Endothelial cell of umbilical vein (primary cell): ENCODE data around the gene CCDC9B. TPM values are rescaled to one million over a fixed set of nuclear protein-coding genes. Genes with fewer than 3 reads are reported as not detected.

Source experiments
- BruUV-seq: library from RNA; stranded (reverse); fragments of 400-500 nt; replicated peaks from 2 replicates; lab custom pipeline; 2021; lab: Mats Ljungman, UMichigan
- CTCF ChIA-PET: fragments of 300-600, 350-600 bp; sonication (Branson Sonifier 250); formaldehyde crosslinking; loops from one replicate; lab custom pipeline; 2021; ENCODE audit warnings: antibody characterized with exemption, inconsistent platforms; lab: Charles Lee
- POLR2A ChIA-PET: fragments of 300-600, 350-600 bp; sonication (Branson Sonifier 250); formaldehyde crosslinking; loops from one replicate; lab custom pipeline; 2021; ENCODE audit warnings: antibody characterized with exemption, inconsistent platforms; lab: Charles Lee
- DNase-seq: peaks from one replicate; pipeline ENCODE4 v3.0.0-alpha.2; 2011; ENCODE audit warnings: low read depth, low spot score
- FAIRE-seq: peaks from 2 replicates; lab custom pipeline; 2011; peaks lifted over from hg19 to GRCh38; lab: Jason Lieb, UNC
- H2AFZ ChIP-seq: 2 replicates; pipeline ENCODE4 v1.6.0; 2012; ENCODE audit warnings: low read depth, low read length, control low read depth, inconsistent platforms
- H3K27ac ChIP-seq: 2 replicates; pipeline ENCODE4 v1.5.1; 2011; ENCODE audit warnings: low read depth, mild to moderate bottlenecking, control low read depth, low read length, moderate library complexity; ENCODE audit not compliant: insufficient read depth
- H3K27me3 ChIP-seq, 2 experiments: 2 replicates each; pipeline versions ENCODE4 v1.6.0 to v1.6.1; 2011; ENCODE audit warnings: low read length in 2 of 2, mixed read lengths in 1 of 2; ENCODE audit not compliant: control insufficient read depth in 2 of 2, insufficient read depth in 2 of 2
- H3K36me3 ChIP-seq, 2 experiments: 2 replicates in 1 of 2; 3 replicates in 1 of 2; pipeline ENCODE4 v1.5.1; 2011; ENCODE audit warnings: low read length in 2 of 2, mild to moderate bottlenecking in 1 of 2, moderate library complexity in 1 of 2; ENCODE audit not compliant: control insufficient read depth in 2 of 2, insufficient read depth in 2 of 2; ENCODE audit errors: extremely low read depth in 1 of 2
- H3K4me1 ChIP-seq: 3 replicates; pipeline ENCODE4 v1.5.1; 2011; ENCODE audit warnings: mild to moderate bottlenecking, low read length; ENCODE audit not compliant: control insufficient read depth, insufficient read depth; ENCODE audit errors: extremely low read depth
- H3K4me2 ChIP-seq: 2 replicates; pipeline ENCODE4 v1.6.1; 2011; ENCODE audit warnings: low read length, control low read depth, mixed read lengths; ENCODE audit not compliant: insufficient read depth
- H3K4me3 ChIP-seq, 3 experiments: fragments of 200-600 bp in 1 of 3; sonication (generic), shearing (Covaris generic) in 1 of 3; replicated peaks in 1 of 3; 2 replicates each; pipeline ENCODE4 v1.5.1; 2011 to 2016; ENCODE audit warnings: control low read depth in 3 of 3, low read length in 3 of 3, mild to moderate bottlenecking in 2 of 3, inconsistent platforms in 1 of 3, low read depth in 1 of 3, moderate library complexity in 1 of 3; ENCODE audit not compliant: insufficient read depth in 1 of 3
- H3K79me2 ChIP-seq: 2 replicates; pipeline ENCODE4 v1.6.0; 2012; ENCODE audit warnings: low read length, inconsistent platforms; ENCODE audit not compliant: control insufficient read depth, insufficient read depth
- H3K9ac ChIP-seq: replicated peaks from 2 replicates; pipeline ENCODE3; 2011; ENCODE audit warnings: low read length, control low read depth; ENCODE audit not compliant: insufficient read depth; ENCODE audit errors: extremely low read depth
- H3K9me1 ChIP-seq: replicated peaks from 3 replicates; pipeline ENCODE4 v1.6.0; 2011; ENCODE audit warnings: mild to moderate bottlenecking, low read length; ENCODE audit not compliant: control insufficient read depth, insufficient read depth; ENCODE audit errors: extremely low read depth
- H3K9me3 ChIP-seq: replicated peaks from 2 replicates; pipeline ENCODE4 v1.5.1; 2012; ENCODE audit warnings: low read length, inconsistent platforms; ENCODE audit not compliant: control insufficient read depth, insufficient read depth
- H4K20me1 ChIP-seq: replicated peaks from 2 replicates; pipeline ENCODE3; 2011; ENCODE audit warnings: mild to moderate bottlenecking, low read length; ENCODE audit not compliant: control insufficient read depth, insufficient read depth; ENCODE audit errors: extremely low read depth
- EZH2 ChIP-seq: IDR thresholded peaks from 2 replicates; pipeline ENCODE4 v1.6.1; 2012; ENCODE audit warnings: borderline replicate concordance, low read depth, mild to moderate bottlenecking, moderate library complexity, low read length, inconsistent platforms; ENCODE audit not compliant: severe bottlenecking
- FOS ChIP-seq: IDR thresholded peaks from 2 replicates; pipeline ENCODE4 v1.6.1; 2011; ENCODE audit warnings: mild to moderate bottlenecking, low read length, moderate library complexity, borderline replicate concordance; ENCODE audit not compliant: insufficient read depth
- GATA2 ChIP-seq: IDR thresholded peaks from 2 replicates; pipeline ENCODE4 v1.7.0; 2011; ENCODE audit warnings: low read depth, mild to moderate bottlenecking, moderate library complexity, mixed read lengths, low read length; ENCODE audit not compliant: insufficient read length, insufficient read depth
- JUN ChIP-seq: IDR thresholded peaks from 2 replicates; pipeline ENCODE4 v1.6.1; 2011; ENCODE audit warnings: borderline replicate concordance, low read depth; ENCODE audit not compliant: insufficient read length, insufficient read depth
- MAX ChIP-seq: IDR thresholded peaks from 2 replicates; pipeline ENCODE4 v1.6.1; 2011; ENCODE audit not compliant: insufficient read depth, insufficient read length
- MYC ChIP-seq: IDR thresholded peaks from one replicate; pipeline ENCODE4 v1.6.1; 2011; ENCODE audit warnings: mild to moderate bottlenecking, low read depth, low read length
- POLR2A ChIP-seq: IDR thresholded peaks from 2 replicates; pipeline ENCODE4 v1.6.1; 2012; ENCODE audit warnings: low read depth, mild to moderate bottlenecking, control low read depth, low read length
- dilution Hi-C: fragments of 300-500 bp; cut with MboI; formaldehyde crosslinking; loops from one replicate; pipeline ENCODE4 v1.15.0; 2019; ENCODE audit warnings: low sequenced_read_pairs; ENCODE audit not compliant: extremely low pct_ligation_motif_present
- intact Hi-C: fragments of 100-400 bp; cut with micrococcal nuclease; formaldehyde crosslinking; loops from one replicate; pipeline ENCODE4 v1.10.0; 2022
- polyA plus RNA-seq, 4 experiments: library from polyadenylated mRNA; depleted of rRNA in 3 of 4; stranded (reverse) in 3 of 4; unstranded in 1 of 4; fragments of >200 nt; gene quantifications; 2 replicates each; pipeline versions ENCODE4 v1.2.1 to v1.2.3, GENCODE V29; 2011 to 2012; ENCODE audit warnings: missing spikeins in 1 of 4
- total RNA-seq: library from RNA; stranded (reverse); gene quantifications from 2 replicates; pipeline ENCODE4 v1.2.3, GENCODE V29; 2021
- TF ChIP-seq, protein P1 (sequence below), 2 donors: IDR thresholded peaks; 1 replicate in 1 of 2; 2 replicates in 1 of 2; pipeline ENCODE4 v1.5.1; 2011; ENCODE audit warnings: low read length in 2 of 2, mild to moderate bottlenecking in 2 of 2, moderate library complexity in 2 of 2, control low read depth in 1 of 2, inconsistent platforms in 1 of 2, low read depth in 1 of 2; ENCODE audit not compliant: insufficient read depth in 1 of 2; ENCODE audit errors: extremely low read depth in 1 of 2

The CCDC9B gene
- total and polyA plus RNA-seq, 2 donors (not counting 3 experiments of a cell fraction or from before 2014, with no cell fraction given) = 7.6 to 46.0 TPM

GRCh38 chr15:40386480-40386879 lies 45.7 kb upstream of the CCDC9B start:
- Histone ChIP-seq H3K79me2 (peaks cover 29% of the 10 kb centered on the region), H3K27ac (no peak overlapping the region), H3K9me3 (no peaks in the 10 kb centered on the region), H3K4me1 (peaks cover 14% of the 10 kb centered on the region), H3K36me3 (peaks cover 15 to 21% of the 10 kb centered on the region in 2 experiments), H3K4me2 (no peak overlapping the region), H3K4me3 (no peak overlapping the region), H3K9me1 (no peaks in the 10 kb centered on the region), H3K27me3 (no peaks in the 10 kb centered on the region), H3K9ac (no peak overlapping the region), H2AFZ (no peak overlapping the region), H4K20me1 (no peaks in the 10 kb centered on the region)
- BruUV-seq = no TSS peak
- CTCF ChIA-PET = interaction anchor here (1.6 kb wide), 1 partner anchor 11 kb away, joined by 4 read pairs; no protein-coding TSS in a partner anchor
- POLR2A ChIA-PET = no interaction called here
- intact Hi-C loops = no loop called here
- TF ChIP-seq MAX (no peak), POLR2A (no peak), JUN (no peak), FOS (no peak), GATA2 (no peak), EZH2 (no peak), MYC (no peak)
- TF ChIP-seq, protein P1, sequence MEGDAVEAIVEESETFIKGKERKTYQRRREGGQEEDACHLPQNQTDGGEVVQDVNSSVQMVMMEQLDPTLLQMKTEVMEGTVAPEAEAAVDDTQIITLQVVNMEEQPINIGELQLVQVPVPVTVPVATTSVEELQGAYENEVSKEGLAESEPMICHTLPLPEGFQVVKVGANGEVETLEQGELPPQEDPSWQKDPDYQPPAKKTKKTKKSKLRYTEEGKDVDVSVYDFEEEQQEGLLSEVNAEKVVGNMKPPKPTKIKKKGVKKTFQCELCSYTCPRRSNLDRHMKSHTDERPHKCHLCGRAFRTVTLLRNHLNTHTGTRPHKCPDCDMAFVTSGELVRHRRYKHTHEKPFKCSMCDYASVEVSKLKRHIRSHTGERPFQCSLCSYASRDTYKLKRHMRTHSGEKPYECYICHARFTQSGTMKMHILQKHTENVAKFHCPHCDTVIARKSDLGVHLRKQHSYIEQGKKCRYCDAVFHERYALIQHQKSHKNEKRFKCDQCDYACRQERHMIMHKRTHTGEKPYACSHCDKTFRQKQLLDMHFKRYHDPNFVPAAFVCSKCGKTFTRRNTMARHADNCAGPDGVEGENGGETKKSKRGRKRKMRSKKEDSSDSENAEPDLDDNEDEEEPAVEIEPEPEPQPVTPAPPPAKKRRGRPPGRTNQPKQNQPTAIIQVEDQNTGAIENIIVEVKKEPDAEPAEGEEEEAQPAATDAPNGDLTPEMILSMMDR (IDR thresholded peaks at IDR 0.05; ENCODE audit: extremely low read depth in 1 of 2, insufficient read depth in 1 of 2, low read depth in 1 of 2, low read length in 2 of 2) = no peak
- DNase-seq (no peak), FAIRE-seq (no peak)
- dilution Hi-C loops = no loop called here
